HG03575 (cell line): ENCODE data around the gene GTF3C5.
"Not testable (repeated sequence)": the region's sequence is repeated elsewhere in the genome, so short reads cannot be mapped to it uniquely, and the experiment has no call there.

ENCODE experiments used
- ATAC-seq: cut with Tn5 transposase; IDR thresholded peaks from one replicate; pipeline ENCODE4 v1.9.1; 2021; ENCODE audit not compliant: unreplicated experiment, insufficient number of reproducible peaks, low FRiP score; ENCODE audit errors: extremely low read depth

GTF3C5 gene

GRCh38 chr9:133030317-133031129 is at the start of gene GTF3C5:
Gene GTF3C5 (plus strand): TSS chr9:133030997. CDS start chr9:133031012, 15 bp downstream.
- peak; percentile 87 for ATAC-seq

GRCh38 chr9:132982458-132982857 is 48.3 kb upstream of the GTF3C5 start:
- no peak for ATAC-seq

GRCh38 chr9:132983491-132984201 is 47.2 kb upstream of the GTF3C5 start:
- no peak for ATAC-seq

GRCh38 chr9:132984202-132985070 is 46.4 kb upstream of the GTF3C5 start:
- ATAC-seq: no peak

- no peak for ATAC-seq
Observed at GRCh38 chr9:132985071-132985350, 45.8 kb upstream of the GTF3C5 start.

GRCh38 chr9:132985489-132985888 is 45.3 kb upstream of the GTF3C5 start:
- ATAC-seq: no peak

GRCh38 chr9:132986114-132986513 is 44.7 kb upstream of the GTF3C5 start:
- ATAC-seq: no peak

GRCh38 chr9:132986640-132987620 is 43.9 kb upstream of the GTF3C5 start:
- ATAC-seq: no peak

GRCh38 chr9:132988244-132989013 is 42.4 kb upstream of the GTF3C5 start:
- ATAC-seq: no peak

GRCh38 chr9:132989014-132989310 is 41.8 kb upstream of the GTF3C5 start:
- no peak for ATAC-seq

GRCh38 chr9:132989414-132989996 is 41.3 kb upstream of the GTF3C5 start:
- ATAC-seq: no peak

- ATAC-seq: not testable (repeated sequence)
Observed at GRCh38 chr9:132989998-132990557, 40.7 kb upstream of the GTF3C5 start.

GRCh38 chr9:132990781-132991180 is 40.0 kb upstream of the GTF3C5 start:
- ATAC-seq: no peak

GRCh38 chr9:132991351-132992300 is 39.2 kb upstream of the GTF3C5 start:
- no peak for ATAC-seq

GRCh38 chr9:132993511-132993939 is 37.3 kb upstream of the GTF3C5 start:
- no peak for ATAC-seq

- no peak for ATAC-seq
Observed at GRCh38 chr9:132994410-132995120, 36.2 kb upstream of the GTF3C5 start.
